ENCODE results near the gene ERCC6L.

- no peak for TF ChIP-seq CTCF (IDR thresholded peaks at IDR 0.05; ENCODE audit: insufficient read depth, low read length, poor library complexity, severe bottlenecking)
- no peak for TF ChIP-seq EZH2phosphoT487 (conservative IDR thresholded peaks at IDR 0.05; ENCODE audit: low read length)
Observed at GRCh38 chrX:72159769-72160168, 79.1 kb downstream of the ERCC6L start.
